Right cardiac atrium (tissue), 5 donors: ENCODE results near the gene YWHAG. TPM values are rescaled to one million over a fixed set of nuclear protein-coding genes. Genes with fewer than 3 reads are reported as not detected.
A peak's percentile ranks its signal among the peaks of the same experiment; 100 is the strongest.

Experiments
- ATAC-seq, 2 donors: fragments of 200-7000 bp; cut with Tn5 transposase; one replicate each; pipeline versions ENCODE4 v1.8.0 to v1.9.1; 2020; ENCODE audit warnings: moderate library complexity in 2 of 2, mild to moderate bottlenecking in 1 of 2
- DNase-seq, 3 donors: peaks; one replicate each; pipeline ENCODE4 v3.0.0-alpha.2; 2020
- H3K27ac ChIP-seq: one replicate; pipeline ENCODE4 v1.5.1; 2013; ENCODE audit warnings: mild to moderate bottlenecking, low read length, control low read depth, moderate library complexity
- H3K27me3 ChIP-seq: one replicate; pipeline ENCODE4 v1.6.1; 2013; ENCODE audit not compliant: control insufficient read depth, insufficient read depth
- H3K4me1 ChIP-seq: one replicate; pipeline ENCODE4 v1.6.1; 2013; ENCODE audit warnings: low read length; ENCODE audit not compliant: control insufficient read depth, insufficient read depth
- H3K4me3 ChIP-seq: one replicate; pipeline ENCODE4 v1.5.1; 2013; ENCODE audit warnings: low read length, control low read depth
- H3K9me3 ChIP-seq: one replicate; pipeline ENCODE4 v1.6.1; 2013; ENCODE audit warnings: low read length; ENCODE audit not compliant: control insufficient read depth
- WGBS: extraction: QIAGEN DNeasy Blood & Tissue Kit; methylation state at CpG from one replicate; pipeline ENCODE4 v1.1.7; 2013; 5-methylcytosine and 5-hydroxymethylcytosine counted together
- intact Hi-C, 4 donors: fragments of 100-400 bp; cut with DNase I; formaldehyde crosslinking; loops; one replicate each; pipeline versions ENCODE4 v1.11.0 to v1.14.0; 2022 to 2023
- polyA plus RNA-seq: library from polyadenylated mRNA; stranded (reverse); fragments of 200-250 nt; gene quantifications from one replicate; pipeline ENCODE4 v1.2.3, GENCODE V29; 2013
- total RNA-seq, 4 donors: library from RNA; stranded (reverse); fragmentation: NEBNext Ultra II Directional; extraction: Animal tissue kit (Norgen Biotek cat#: 25700); gene quantifications; one replicate each; pipeline ENCODE4 v1.2.1, GENCODE V29; 2021
- donor health status: healthy with polysubstance abuse.
- donor health status: DM: no; HTN: yes; CAD: no.
- donor health status: DM: no; HTN: no; CAD: no.
- donor health status: DM: no; HTN: yes; CAD: no; lungs with severe emphysema.
- donor health status: DM: yes; HTN: yes; CAD: no.

YWHAG gene
- total and polyA plus RNA-seq, 5 donors: 139 to 282 (median 237) TPM

- intact Hi-C loops: loop anchor here in 1 of 4 donors (10.0 kb wide), 1 partner anchor 45 kb away; no protein-coding TSS in a partner anchor
These were observed 9.4 kb downstream of the YWHAG start for GRCh38 chr7:76349313-76349885.

GRCh38 chr7:76347710-76348109 lies 11.1 kb downstream of the YWHAG start:
- Histone ChIP-seq H3K27me3 (no peaks in the 10 kb centered on the region), H3K4me1 (peaks cover 17% of the 10 kb centered on the region), H3K9me3 (no peaks in the 10 kb centered on the region), H3K4me3 (no peak overlapping the region), H3K27ac (no peak overlapping the region)
- WGBS: 66% methylated on average over 5 of the region's 5 CpGs
- intact Hi-C loops: loop anchor here in 1 of 4 donors (10.0 kb wide), 1 partner anchor 47 kb away; no protein-coding TSS in a partner anchor
- ATAC-seq (no peak), DNase-seq (no peak)

More at GRCh38 chr7:76349313-76349885, 9.4 kb downstream of the YWHAG start:
- no peak overlapping the region for H3K4me3 ChIP-seq
- H3K9me3 ChIP-seq: no peaks in the 10 kb centered on the region
- no peak overlapping the region for H3K27ac ChIP-seq
- H3K27me3 ChIP-seq: no peaks in the 10 kb centered on the region
- 90% methylated on average over 8 of the region's 8 CpGs for WGBS
- ATAC-seq (no peak), DNase-seq (no peak)
- H3K4me1 ChIP-seq: peaks cover 17% of the 10 kb centered on the region

- H3K4me1 ChIP-seq: peaks cover 18% of the 10 kb centered on the region
- no peaks in the 10 kb centered on the region for H3K9me3 ChIP-seq
- 58% methylated on average over 8 of the region's 8 CpGs for WGBS
- no peak for DNase-seq
- no peaks in the 10 kb centered on the region for H3K27me3 ChIP-seq
- no peak overlapping the region for H3K4me3 ChIP-seq
- peak; percentile 30 to 40 for ATAC-seq
- H3K27ac ChIP-seq: peak overlapping the region; percentile 29
- intact Hi-C loops: loop anchor here in 1 of 4 donors (10.0 kb wide), 1 partner anchor 48 kb away; no protein-coding TSS in a partner anchor
These were observed 12.0 kb downstream of the YWHAG start for GRCh38 chr7:76346778-76347177.

GRCh38 chr7:76346097-76346496 lies 12.7 kb downstream of the YWHAG start:
- H3K9me3 ChIP-seq: no peaks in the 10 kb centered on the region
- intact Hi-C loops: loop anchor here in 1 of 4 donors (10.0 kb wide), 1 partner anchor 49 kb away; no protein-coding TSS in a partner anchor
- H3K27ac ChIP-seq: no peak overlapping the region
- ATAC-seq: no peak
- 77% methylated on average over 6 of the region's 6 CpGs for WGBS
- no peak for DNase-seq
- peaks cover 13% of the 10 kb centered on the region for H3K4me1 ChIP-seq
- no peaks in the 10 kb centered on the region for H3K27me3 ChIP-seq
- no peak overlapping the region for H3K4me3 ChIP-seq

- no peak for DNase-seq
- intact Hi-C loops: loop anchor here in 1 of 4 donors (10.0 kb wide), 1 partner anchor 51 kb away; no protein-coding TSS in a partner anchor
- no peak for ATAC-seq
- Histone ChIP-seq H3K9me3 (no peaks in the 10 kb centered on the region), H3K27me3 (no peaks in the 10 kb centered on the region), H3K4me1 (peaks cover 18% of the 10 kb centered on the region), H3K27ac (no peak overlapping the region), H3K4me3 (no peak overlapping the region)
- WGBS: 96% methylated on average over 6 of the region's 6 CpGs
These were observed 14.9 kb downstream of the YWHAG start for GRCh38 chr7:76343931-76344321.

GRCh38 chr7:76343294-76343930 lies 15.4 kb downstream of the YWHAG start:
- DNase-seq (no peak), ATAC-seq (no peak)
- intact Hi-C loops: loop anchor here in 1 of 4 donors (10.0 kb wide), 1 partner anchor 51 kb away; no protein-coding TSS in a partner anchor
- WGBS: 95% methylated on average over 6 of the region's 6 CpGs
- Histone ChIP-seq H3K9me3 (no peaks in the 10 kb centered on the region), H3K27ac (no peak overlapping the region), H3K4me1 (peaks cover 20% of the 10 kb centered on the region), H3K4me3 (no peak overlapping the region), H3K27me3 (no peaks in the 10 kb centered on the region)

- H3K9me3 ChIP-seq: no peaks in the 10 kb centered on the region
- WGBS: 79% methylated on average over 5 of the region's 5 CpGs
- H3K27me3 ChIP-seq: no peaks in the 10 kb centered on the region
- no peak for ATAC-seq
- peak overlapping the region; percentile 15 for H3K27ac ChIP-seq
- DNase-seq: no peak
- no peak overlapping the region for H3K4me3 ChIP-seq
- peaks cover 24% of the 10 kb centered on the region for H3K4me1 ChIP-seq
- intact Hi-C loops: loop anchor here in 1 of 4 donors (10.0 kb wide), 1 partner anchor 53 kb away; no protein-coding TSS in a partner anchor
These were observed 16.6 kb downstream of the YWHAG start for GRCh38 chr7:76342222-76342621.

- peak; percentile 21 to 45 for ATAC-seq
- H3K4me1 ChIP-seq: peaks cover 22% of the 10 kb centered on the region
- no peaks in the 10 kb centered on the region for H3K27me3 ChIP-seq
- intact Hi-C loops: loop anchor here in 1 of 4 donors (10.0 kb wide), 1 partner anchor 54 kb away; no protein-coding TSS in a partner anchor
- 63% methylated on average over 3 of the region's 3 CpGs for WGBS
- H3K9me3 ChIP-seq: no peaks in the 10 kb centered on the region
- H3K4me3 ChIP-seq: no peak overlapping the region
- H3K27ac ChIP-seq: no peak overlapping the region
- no peak for DNase-seq
These were observed 18.1 kb downstream of the YWHAG start for GRCh38 chr7:76340617-76341131.

- Histone ChIP-seq H3K4me3 (no peak overlapping the region), H3K4me1 (peaks cover 27% of the 10 kb centered on the region), H3K27me3 (no peaks in the 10 kb centered on the region), H3K27ac (peak overlapping the region; percentile 91), H3K9me3 (no peaks in the 10 kb centered on the region)
- ATAC-seq (no peak), DNase-seq (no peak)
- 61% methylated on average over 9 of the region's 9 CpGs for WGBS
- intact Hi-C loops: no loop called here
These were observed 20.3 kb downstream of the YWHAG start for GRCh38 chr7:76338298-76339084.

GRCh38 chr7:76337147-76337546 lies 21.6 kb downstream of the YWHAG start:
- no peak for ATAC-seq
- Histone ChIP-seq H3K4me1 (peaks cover 27% of the 10 kb centered on the region), H3K27me3 (no peaks in the 10 kb centered on the region), H3K9me3 (no peaks in the 10 kb centered on the region), H3K4me3 (no peak overlapping the region), H3K27ac (peak overlapping the region; percentile 75)
- 62% methylated on average over 6 of the region's 6 CpGs for WGBS
- intact Hi-C loops: no loop called here
- no peak for DNase-seq
